NCI-H748 (cell line): ENCODE data around the gene CHCHD6.

Experiments used
- DNase-seq: peaks from one replicate; lab custom pipeline; 2025; ENCODE audit not compliant: unreplicated experiment; lab: John Stamatoyannopoulos, UW

The CHCHD6 gene

GRCh38 chr3:126818400-126819095, 114.5 kb downstream of the CHCHD6 start:
- no peak for DNase-seq

- DNase-seq, result no peak
Observed at GRCh38 chr3:126826693-126827092, 122.7 kb downstream of the CHCHD6 start.

DNA sequence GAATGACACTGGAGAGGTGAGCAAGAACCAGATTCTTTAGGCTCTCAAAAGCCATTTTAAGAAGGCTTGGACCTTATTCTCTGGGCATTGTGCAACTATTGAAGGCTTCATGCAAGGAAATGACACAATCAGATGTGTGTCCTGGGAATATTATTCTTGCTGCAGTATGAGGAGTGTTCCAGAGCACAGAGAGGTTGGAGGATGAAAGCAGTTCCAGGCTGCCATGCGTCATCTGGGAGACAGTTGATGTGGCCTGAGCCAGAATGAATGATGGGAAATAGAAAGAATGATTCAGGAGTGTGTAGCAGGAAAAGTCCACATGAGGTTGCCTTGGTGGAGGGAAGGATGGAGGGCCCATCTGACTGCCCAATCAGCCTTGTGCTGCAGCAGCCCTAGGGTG, 123.1 kb downstream of the CHCHD6 start:
- no peak for DNase-seq

GRCh38 chr3:126828306-126828705, 124.3 kb downstream of the CHCHD6 start:
- DNase-seq, result no peak

GRCh38 chr3:126832933-126833332, 128.9 kb downstream of the CHCHD6 start:
- DNase-seq, result no peak

DNA sequence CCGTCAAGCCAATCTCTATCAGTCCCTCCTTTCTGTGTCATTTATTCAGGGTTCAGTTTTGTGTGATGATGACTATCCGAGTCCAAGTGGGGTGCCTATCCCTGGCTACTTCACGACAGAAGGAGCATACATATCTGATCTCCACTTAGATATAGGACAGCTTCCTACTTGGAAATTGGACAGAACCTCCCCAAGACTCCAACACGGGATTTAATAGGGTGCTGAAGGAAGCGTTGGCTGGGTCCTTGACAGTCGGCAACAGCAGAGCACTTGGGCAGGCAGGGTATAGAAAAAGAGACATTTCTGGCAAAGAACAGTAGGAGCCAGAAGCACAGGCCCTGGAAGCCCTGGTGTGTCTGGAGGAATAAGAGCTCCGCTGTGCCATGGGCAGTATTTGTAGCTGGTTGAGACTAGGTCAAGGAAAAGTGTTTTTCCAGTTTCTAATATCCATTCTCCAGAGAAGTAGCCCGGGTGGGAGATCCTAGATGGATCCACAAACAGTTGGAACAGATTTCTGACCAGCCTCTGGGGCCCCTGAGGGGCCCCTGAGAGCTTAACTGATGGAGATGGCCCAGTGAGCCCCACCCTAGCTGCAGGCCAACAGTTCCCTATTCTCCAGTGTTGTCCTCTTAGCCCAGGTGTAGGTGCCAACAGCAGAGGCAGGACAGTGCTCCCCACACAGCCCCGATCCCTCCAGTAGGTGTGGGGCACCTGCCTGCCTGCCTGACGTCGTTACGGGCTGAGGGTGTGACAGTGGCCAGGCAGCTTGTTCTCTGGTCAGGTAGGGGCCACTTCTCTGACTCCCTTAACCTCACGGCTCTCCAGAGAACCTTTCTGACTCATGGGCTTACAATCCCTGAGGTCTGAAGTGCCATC, 130.8 kb downstream of the CHCHD6 start:
- no peak for DNase-seq

- no peak for DNase-seq
Observed at GRCh38 chr3:126835472-126836219, 131.6 kb downstream of the CHCHD6 start.

DNA sequence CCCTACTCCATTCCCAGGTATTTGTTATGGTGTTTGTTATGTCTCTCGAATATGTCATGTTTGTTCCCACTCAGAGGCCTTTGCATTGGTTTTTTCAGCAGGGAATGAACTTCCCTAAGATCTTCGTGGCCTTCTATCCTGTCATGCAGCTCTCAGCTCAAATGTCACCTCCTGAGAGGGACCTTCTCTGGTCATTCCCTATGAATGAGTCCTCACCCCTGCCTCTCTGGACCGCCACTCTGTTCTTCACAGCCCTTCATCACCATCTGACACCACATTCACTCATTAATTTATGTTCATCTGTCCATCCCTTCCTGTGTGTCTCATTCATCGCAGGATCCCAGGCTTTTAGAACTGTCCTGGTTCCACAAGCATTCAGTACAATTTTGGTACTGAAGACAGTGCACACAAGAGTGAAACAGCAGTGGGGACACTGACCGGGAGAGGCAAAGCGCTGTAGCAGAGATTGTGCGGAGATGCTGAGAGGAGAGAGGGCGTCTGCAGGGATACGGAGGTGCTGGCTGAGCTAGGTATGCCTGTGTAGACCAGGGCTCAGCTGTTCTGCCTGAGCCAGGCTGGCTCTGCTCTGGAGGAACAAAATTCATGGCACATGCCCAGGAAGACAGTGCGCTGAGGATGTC, 132.3 kb downstream of the CHCHD6 start:
- no peak for DNase-seq

DNA sequence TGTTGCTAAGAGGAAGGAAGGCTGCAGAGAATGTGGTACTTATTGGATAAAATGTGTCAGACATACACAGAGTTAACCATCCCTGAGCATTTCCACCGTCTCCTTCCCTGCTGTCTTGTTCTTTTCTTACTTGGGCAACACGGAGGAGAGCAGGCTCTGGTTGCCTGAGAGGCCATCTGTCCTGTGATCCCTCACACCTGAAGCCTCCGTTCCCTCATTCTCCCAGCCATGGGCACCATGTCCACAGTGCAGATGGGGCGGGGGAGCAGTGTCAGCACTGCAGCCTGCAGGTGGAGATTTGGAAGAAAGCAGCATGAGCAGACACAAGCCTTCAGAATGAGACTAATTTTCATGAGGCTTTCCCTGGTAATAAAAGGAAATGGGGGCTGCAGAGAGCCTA, 133.7 kb downstream of the CHCHD6 start:
- no peak for DNase-seq

DNA sequence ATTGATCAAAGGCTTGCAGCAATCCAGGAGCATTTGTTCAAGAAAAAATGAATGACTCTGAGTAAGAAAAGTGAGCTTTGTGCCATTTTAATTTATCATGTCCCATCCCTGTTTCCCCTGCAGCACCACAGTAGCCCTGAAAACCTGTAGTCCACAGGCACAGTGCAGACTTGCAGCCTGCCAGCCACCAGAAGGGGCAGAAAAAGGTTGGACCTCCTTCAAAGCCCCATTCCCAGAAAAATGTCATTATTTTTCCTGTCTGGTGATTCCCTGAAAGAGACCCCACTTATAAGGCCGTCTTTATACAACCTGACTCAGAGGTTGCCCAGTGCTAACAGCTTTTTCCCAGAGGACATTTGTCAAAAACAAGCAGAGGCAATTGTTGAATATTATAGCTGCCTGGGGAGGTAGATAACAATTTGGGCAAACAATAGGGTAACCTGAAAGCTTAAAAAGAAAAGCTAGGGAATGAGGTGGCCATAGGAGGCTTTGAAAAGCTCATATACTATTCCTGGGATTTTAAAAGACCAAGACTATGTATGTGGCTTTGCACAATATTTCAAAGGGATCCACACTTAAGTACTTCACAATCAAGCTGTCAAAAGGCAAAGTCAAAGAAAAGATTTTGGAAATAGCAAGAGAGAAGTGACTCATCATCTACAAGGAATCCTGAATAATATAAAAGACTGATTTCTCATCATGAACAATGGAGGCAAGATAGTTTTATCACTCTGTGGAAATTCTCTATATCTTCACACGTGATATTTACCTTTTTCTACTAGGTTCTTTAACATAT, 142.1 kb downstream of the CHCHD6 start:
- DNase-seq, result no peak

GRCh38 chr3:126847061-126847460, 143.0 kb downstream of the CHCHD6 start:
- no peak for DNase-seq

- no peak for DNase-seq
Observed at GRCh38 chr3:126848991-126849390, 145.0 kb downstream of the CHCHD6 start.

DNA sequence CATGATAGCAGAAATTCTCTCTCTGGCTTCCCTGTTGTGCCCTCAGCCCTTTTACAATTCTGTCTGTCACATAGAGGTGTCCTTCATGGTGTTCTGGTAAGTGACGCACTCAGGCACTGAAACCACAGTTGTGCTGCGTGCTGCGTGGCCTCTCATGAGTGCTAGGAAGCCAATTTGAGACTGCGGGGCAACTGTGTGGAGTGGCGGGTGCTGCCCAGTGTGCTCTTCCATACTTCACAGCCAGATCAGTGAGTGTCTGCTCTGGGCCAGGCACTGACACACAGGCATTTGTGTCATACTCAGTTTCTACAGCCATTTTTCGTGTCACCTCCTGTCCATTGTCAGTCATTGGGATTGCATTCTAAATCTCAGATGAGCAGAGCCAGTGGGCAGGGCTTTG, 145.7 kb downstream of the CHCHD6 start:
- no peak for DNase-seq

GRCh38 chr3:126850370-126851085, 146.5 kb downstream of the CHCHD6 start:
- DNase-seq, result no peak

DNA sequence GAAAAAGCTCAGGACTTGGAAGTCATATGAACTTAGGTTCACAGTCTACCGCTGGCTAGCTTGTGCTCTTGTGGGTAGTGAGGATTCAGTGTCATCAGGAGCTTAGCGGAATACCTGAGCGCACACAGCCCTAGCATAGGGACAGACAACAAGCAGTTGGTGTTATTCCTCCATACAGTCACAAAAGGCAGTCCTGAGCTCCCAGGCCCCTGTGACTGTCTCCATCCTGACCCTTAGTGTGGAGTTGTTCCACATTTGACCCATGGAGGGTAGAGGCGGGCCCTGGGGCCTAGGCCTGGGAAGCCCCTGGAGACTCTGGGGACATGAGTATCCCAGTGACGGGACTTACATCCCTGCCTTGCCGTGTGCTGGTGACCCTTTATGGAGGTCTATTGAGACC, 147.3 kb downstream of the CHCHD6 start:
- DNase-seq, result no peak

- no peak for DNase-seq
Observed at GRCh38 chr3:126851934-126852333, 147.9 kb downstream of the CHCHD6 start.

- no peak for DNase-seq
Observed at GRCh38 chr3:126852511-126852910, 148.5 kb downstream of the CHCHD6 start.

DNA sequence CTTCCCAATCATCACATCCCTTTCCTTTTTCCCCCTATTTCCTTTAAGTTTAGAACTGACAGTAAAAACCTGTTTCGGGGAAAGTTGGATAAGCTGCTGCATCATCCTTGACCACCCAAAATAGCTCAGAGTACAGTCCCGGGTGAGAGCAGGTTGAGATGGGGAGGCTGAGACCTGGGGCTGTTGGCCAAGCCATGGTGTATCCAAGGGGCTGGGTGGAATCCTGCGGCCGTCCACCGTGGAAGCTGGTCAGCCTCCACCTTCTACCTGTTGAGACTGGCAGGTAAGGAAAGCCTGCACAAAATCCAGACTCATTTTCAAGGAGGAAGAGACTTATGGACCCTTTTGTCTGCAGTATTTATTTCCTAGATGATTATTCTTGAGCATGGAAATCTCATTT, 150.6 kb downstream of the CHCHD6 start:
- DNase-seq, result no peak

- DNase-seq, result no peak
Observed at GRCh38 chr3:126855374-126855773, 151.3 kb downstream of the CHCHD6 start.

- DNase-seq, result no peak
Observed at GRCh38 chr3:126857928-126858327, 153.9 kb downstream of the CHCHD6 start.
